WTC11 (cell line): Measurements from ENCODE around the gene DTD1. TPM values are rescaled to one million over a fixed set of nuclear protein-coding genes. Genes with fewer than 3 reads are reported as not detected.

Experiments used
- ATAC-seq: fragments of 200-7000 bp; cut with Tn5 transposase; 2 replicates; pipeline ENCODE4 v1.10.0; 2021; ENCODE audit warnings: mild to moderate bottlenecking, moderate library complexity
- CTCF ChIA-PET: fragments of 300-600 bp; sonication (Branson Sonifier 250); formaldehyde crosslinking; loops from one replicate; lab custom pipeline; 2021; ENCODE audit warnings: antibody characterized with exemption; lab: Charles Lee
- POLR2A ChIA-PET: fragments of 350-600 bp; sonication (Branson Sonifier 250); formaldehyde crosslinking; loops from one replicate; lab custom pipeline; 2021; ENCODE audit warnings: antibody characterized with exemption; lab: Charles Lee
- DNase-seq: peaks from one replicate; pipeline ENCODE4 v3.0.0; 2021; ENCODE audit warnings: low spot score
- H3K27ac Mint-ChIP-seq: 2 replicates; pipeline ENCODE4 v1.8.0; 2021; ENCODE audit warnings: mixed read lengths
- H3K27me3 Mint-ChIP-seq: 2 replicates; pipeline ENCODE4 v1.8.0; 2021; ENCODE audit warnings: low read depth, mild to moderate bottlenecking, moderate library complexity, mixed read lengths
- H3K36me3 Mint-ChIP-seq: 2 replicates; pipeline ENCODE4 v1.8.0; 2021; ENCODE audit warnings: mixed read lengths
- H3K4me1 Mint-ChIP-seq: 2 replicates; pipeline ENCODE4 v1.8.0; 2022; ENCODE audit warnings: mixed read lengths
- H3K4me3 Mint-ChIP-seq: 2 replicates; pipeline ENCODE4 v1.8.0; 2021; ENCODE audit warnings: mild to moderate bottlenecking, moderate library complexity, mixed read lengths
- H3K9me3 Mint-ChIP-seq: 2 replicates; pipeline ENCODE4 v1.8.0; 2021; ENCODE audit warnings: mixed read lengths
- E2F4 ChIP-seq: sonication (generic); formaldehyde crosslinking; IDR thresholded peaks from 2 replicates; pipeline ENCODE4 v1.8.1; 2022; ENCODE audit warnings: low read depth, mild to moderate bottlenecking, moderate library complexity, missing genetic modification reagents, borderline replicate concordance
- FOXP1 ChIP-seq: sonication (generic); formaldehyde crosslinking; IDR thresholded peaks from 2 replicates; pipeline ENCODE4 v1.8.0; 2022; ENCODE audit warnings: missing genetic modification reagents, mild to moderate bottlenecking, moderate library complexity, borderline replicate concordance
- IRF1 ChIP-seq: sonication (generic); formaldehyde crosslinking; IDR thresholded peaks from 2 replicates; pipeline ENCODE4 v1.8.0; 2023; ENCODE audit warnings: missing genetic modification reagents
- KAT7 ChIP-seq: sonication (generic); formaldehyde crosslinking; IDR thresholded peaks from 2 replicates; pipeline ENCODE4 v1.8.1; 2023; ENCODE audit warnings: missing genetic modification reagents, mild to moderate bottlenecking, borderline replicate concordance
- NR1H2 ChIP-seq: sonication (generic); formaldehyde crosslinking; IDR thresholded peaks from 2 replicates; pipeline ENCODE4 v1.9.0; 2021; ENCODE audit warnings: mild to moderate bottlenecking, moderate library complexity, missing genetic modification reagents
- PRDM15 ChIP-seq: sonication (generic); formaldehyde crosslinking; IDR thresholded peaks from 2 replicates; pipeline ENCODE4 v1.8.0; 2022; ENCODE audit warnings: missing genetic modification reagents
- PREB ChIP-seq: sonication (generic); formaldehyde crosslinking; IDR thresholded peaks from 2 replicates; pipeline ENCODE4 v1.8.1; 2022; ENCODE audit warnings: mild to moderate bottlenecking, missing genetic modification reagents, moderate library complexity, borderline replicate concordance
- PRRX2 ChIP-seq: fragments of 250-450 bp; sonication (Bioruptor Pico); IDR thresholded peaks from 2 replicates; pipeline ENCODE4 v1.8.0; 2021; ENCODE audit warnings: mild to moderate bottlenecking
- ZBTB43 ChIP-seq: sonication (generic); formaldehyde crosslinking; IDR thresholded peaks from 2 replicates; pipeline ENCODE4 v1.8.1; 2023; ENCODE audit warnings: mild to moderate bottlenecking, missing genetic modification reagents
- ZNF396 ChIP-seq: fragments of 250-450 bp; sonication (Bioruptor Pico); IDR thresholded peaks from 2 replicates; pipeline ENCODE4 v1.8.0; 2021; ENCODE audit warnings: mild to moderate bottlenecking, moderate library complexity, borderline replicate concordance
- ZNF416 ChIP-seq: fragments of 250-450 bp; sonication (Bioruptor Pico); IDR thresholded peaks from 2 replicates; pipeline ENCODE4 v1.9.0; 2021; ENCODE audit warnings: mild to moderate bottlenecking, inconsistent platforms
- ZSCAN18 ChIP-seq: fragments of 250-450 bp; sonication (Bioruptor Pico); IDR thresholded peaks from 2 replicates; pipeline ENCODE4 v2.1.2; 2022; ENCODE audit warnings: mild to moderate bottlenecking, moderate library complexity
- total RNA-seq: library from RNA; stranded (reverse); gene quantifications from 3 replicates; pipeline ENCODE4 v1.2.3, GENCODE V29; 2021

Gene DTD1
- total RNA-seq, 1 experiment from 2014 or later, result 71.1 TPM

GRCh38 chr20:18773566-18773965 is 185.7 kb downstream of the DTD1 start:
- no peak overlapping the region for H3K4me3 Mint-ChIP-seq
- DNase-seq, result no peak

GRCh38 chr20:18774207-18774606 is 186.4 kb downstream of the DTD1 start:
- no peak overlapping the region for H3K4me3 Mint-ChIP-seq
- peaks cover 3% of the 10 kb centered on the region; the same call in 1 of the 2 replicates for H3K4me1 Mint-ChIP-seq
- POLR2A ChIA-PET, result no interaction called here
- TF ChIP-seq NR1H2 (CRISPR knock-in tag) (no peak), E2F4 (CRISPR knock-in tag) (no peak)
- H3K36me3 Mint-ChIP-seq, result no peaks in the 10 kb centered on the region
- H3K27ac Mint-ChIP-seq, result no peak overlapping the region
- ATAC-seq, result no peak
- H3K27me3 Mint-ChIP-seq, result no peaks in the 10 kb centered on the region; the same call in 1 of the 2 replicates
- DNase-seq, result no peak
- CTCF ChIA-PET, result no interaction called here
- peaks cover 11% of the 10 kb centered on the region for H3K9me3 Mint-ChIP-seq

More at GRCh38 chr20:18773566-18773965, 185.7 kb downstream of the DTD1 start:
- ATAC-seq, result no peak
- Mint-ChIP-seq H3K4me1 (peaks cover 3% of the 10 kb centered on the region), H3K27ac (no peak overlapping the region), H3K36me3 (no peaks in the 10 kb centered on the region), H3K27me3 (no peaks in the 10 kb centered on the region; the same call in 1 of the 2 replicates), H3K9me3 (peaks cover 11% of the 10 kb centered on the region)
- POLR2A ChIA-PET, result no interaction called here
- CTCF ChIA-PET, result no interaction called here
- TF ChIP-seq FOXP1 (no peak), IRF1 (CRISPR knock-in tag) (no peak), ZBTB43 (CRISPR knock-in tag) (no peak), PREB (CRISPR knock-in tag) (no peak), ZNF396 (CRISPR knock-in tag) (no peak), ZNF416 (no peak), ZSCAN18 (CRISPR knock-in tag) (no peak), KAT7 (no peak), PRRX2 (no peak)

- H3K36me3 Mint-ChIP-seq, result no peaks in the 10 kb centered on the region
- no peak for ATAC-seq
- H3K9me3 Mint-ChIP-seq, result peaks cover 11% of the 10 kb centered on the region
- H3K27ac Mint-ChIP-seq, result no peak overlapping the region
- H3K4me1 Mint-ChIP-seq, result peaks cover 3% of the 10 kb centered on the region; the same call in 1 of the 2 replicates
- no peak overlapping the region for H3K4me3 Mint-ChIP-seq
- TF ChIP-seq ZBTB43 (CRISPR knock-in tag) (no peak), PRDM15 (CRISPR knock-in tag) (no peak)
- no peaks in the 10 kb centered on the region; the same call in 1 of the 2 replicates for H3K27me3 Mint-ChIP-seq
- CTCF ChIA-PET, result no interaction called here
- POLR2A ChIA-PET, result no interaction called here
- no peak for DNase-seq
Observed at GRCh38 chr20:18775633-18776032, 187.8 kb downstream of the DTD1 start.
